ENCODE results near the gene NR2E1.

Gene NR2E1

DNA sequence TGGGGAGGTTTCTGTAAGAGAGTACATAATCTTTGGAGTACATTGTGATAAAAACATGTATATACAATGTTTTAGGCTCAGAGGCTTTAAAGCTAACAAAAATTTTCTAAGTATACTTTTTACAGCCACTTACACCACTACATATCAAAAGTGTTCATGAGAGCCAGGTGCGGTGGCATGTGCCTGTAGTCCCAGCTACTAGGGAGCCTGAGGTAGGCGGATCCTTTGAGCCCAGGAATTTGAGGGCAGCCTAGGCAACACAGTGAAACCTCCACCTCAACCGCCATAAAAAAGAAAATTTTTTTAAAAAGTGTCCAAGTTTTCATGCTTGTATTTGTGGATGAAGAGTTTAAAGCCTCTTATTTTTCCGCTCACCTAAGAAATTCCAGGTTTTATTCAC, 72.5 kb downstream of the NR2E1 start:
- Histone ChIP-seq H3K27me3 (ENCODE audit: control insufficient read depth, insufficient read depth, low read length) (no peaks in the 10 kb centered on the region), H3K4me1 (ENCODE audit: control insufficient read depth, insufficient read depth, low read length) (no peaks in the 10 kb centered on the region), H3K36me3 (ENCODE audit: control insufficient read depth, insufficient read depth, low read length) (no peaks in the 10 kb centered on the region), H3K9me3 (ENCODE audit: control insufficient read depth, insufficient read depth, low read length) (no peaks in the 10 kb centered on the region), H3K4me3 (ENCODE audit: low read depth, low read length) (no peak overlapping the region), H3K9ac (ENCODE audit: low read depth, low read length) (no peak overlapping the region)
